ENCODE measurements around the gene MINDY1.

Gene MINDY1

DNA sequence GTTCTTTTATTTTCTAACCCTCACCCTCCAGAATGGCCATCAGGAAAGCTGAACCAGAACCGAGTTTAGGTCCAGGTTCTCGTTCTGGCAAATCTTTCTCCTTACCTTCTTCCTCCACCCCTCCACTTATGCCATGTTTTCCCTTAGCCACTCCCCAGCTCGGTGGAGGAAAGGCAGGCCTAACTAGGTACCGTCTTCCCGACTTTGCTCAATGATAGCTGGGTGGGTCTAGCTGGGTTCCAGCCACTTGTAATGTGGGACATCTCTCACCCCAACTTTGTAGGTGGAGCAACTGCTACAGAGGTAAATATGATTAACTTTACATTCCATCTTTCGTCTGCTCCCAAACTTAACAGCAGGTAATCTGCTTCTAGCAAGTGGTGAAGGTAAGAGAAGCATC is 30.3 kb upstream of the MINDY1 start:
- TF ChIP-seq, protein P1, sequence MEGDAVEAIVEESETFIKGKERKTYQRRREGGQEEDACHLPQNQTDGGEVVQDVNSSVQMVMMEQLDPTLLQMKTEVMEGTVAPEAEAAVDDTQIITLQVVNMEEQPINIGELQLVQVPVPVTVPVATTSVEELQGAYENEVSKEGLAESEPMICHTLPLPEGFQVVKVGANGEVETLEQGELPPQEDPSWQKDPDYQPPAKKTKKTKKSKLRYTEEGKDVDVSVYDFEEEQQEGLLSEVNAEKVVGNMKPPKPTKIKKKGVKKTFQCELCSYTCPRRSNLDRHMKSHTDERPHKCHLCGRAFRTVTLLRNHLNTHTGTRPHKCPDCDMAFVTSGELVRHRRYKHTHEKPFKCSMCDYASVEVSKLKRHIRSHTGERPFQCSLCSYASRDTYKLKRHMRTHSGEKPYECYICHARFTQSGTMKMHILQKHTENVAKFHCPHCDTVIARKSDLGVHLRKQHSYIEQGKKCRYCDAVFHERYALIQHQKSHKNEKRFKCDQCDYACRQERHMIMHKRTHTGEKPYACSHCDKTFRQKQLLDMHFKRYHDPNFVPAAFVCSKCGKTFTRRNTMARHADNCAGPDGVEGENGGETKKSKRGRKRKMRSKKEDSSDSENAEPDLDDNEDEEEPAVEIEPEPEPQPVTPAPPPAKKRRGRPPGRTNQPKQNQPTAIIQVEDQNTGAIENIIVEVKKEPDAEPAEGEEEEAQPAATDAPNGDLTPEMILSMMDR (conservative IDR thresholded peaks at IDR 0.05; ENCODE audit: control insufficient read depth, insufficient read depth, low read depth, low read length) = no peak
- no peak for DNase-seq (ENCODE audit: low read depth)
- H3K4me3 ChIP-seq (ENCODE audit: control insufficient read depth, low read depth, low read length) = no peak overlapping the region

DNA sequence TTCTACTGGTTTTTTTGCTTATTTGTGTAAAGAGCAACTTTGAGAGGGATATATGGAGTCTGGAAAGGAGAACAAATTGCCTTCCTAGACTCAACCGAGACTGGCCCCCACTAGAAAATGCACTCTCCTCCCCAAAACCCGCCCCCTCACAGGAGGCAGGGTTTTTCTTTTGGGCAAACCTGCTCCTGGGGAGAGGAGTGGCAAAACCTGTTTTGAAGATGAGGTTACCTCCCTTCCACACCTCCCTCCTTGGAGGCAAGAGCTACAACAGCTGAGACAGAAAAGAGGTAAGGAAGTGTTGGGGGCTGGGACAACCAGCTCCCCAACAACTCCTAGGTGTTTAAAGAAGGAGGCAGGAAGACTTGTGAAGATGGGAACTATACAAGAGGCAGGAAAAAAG is 29.7 kb upstream of the MINDY1 start, which contains the start of gene BNIPL:
Gene BNIPL (plus strand): TSS at position 231 of the 400 bp plus-strand sequence. CDS start 140 bp downstream, at position 371.
- H3K4me3 ChIP-seq (ENCODE audit: control insufficient read depth, low read depth, low read length) = no peak within 1 kb of the TSS
- no peak for DNase-seq (ENCODE audit: low read depth)
- TF ChIP-seq, protein P1 (conservative IDR thresholded peaks at IDR 0.05; ENCODE audit: control insufficient read depth, insufficient read depth, low read depth, low read length) = no peak

DNA sequence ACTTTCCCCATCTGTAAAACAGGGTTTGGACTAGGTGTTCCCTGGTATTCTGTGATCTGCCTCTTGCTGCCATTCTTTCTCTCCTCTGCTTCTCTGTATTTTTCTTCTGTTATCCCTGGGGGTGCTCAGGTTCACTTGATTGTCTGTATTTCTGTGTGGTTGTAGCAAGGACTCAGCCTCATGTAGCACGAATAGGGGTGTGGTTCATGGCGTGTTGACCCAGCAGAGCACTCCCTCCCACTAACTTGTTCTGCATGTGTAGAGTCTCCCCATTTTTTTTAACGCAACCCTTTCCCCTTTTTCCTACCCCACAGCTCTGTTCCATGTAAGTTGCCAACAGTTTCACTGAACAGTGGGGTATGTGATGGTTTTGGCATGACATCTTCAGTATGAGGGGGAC is 28.5 kb upstream of the MINDY1 start:
- DNase-seq (ENCODE audit: low read depth) = no peak
- TF ChIP-seq, protein P1 (conservative IDR thresholded peaks at IDR 0.05; ENCODE audit: control insufficient read depth, insufficient read depth, low read depth, low read length) = no peak
- H3K4me3 ChIP-seq (ENCODE audit: control insufficient read depth, low read depth, low read length) = no peak overlapping the region

DNA sequence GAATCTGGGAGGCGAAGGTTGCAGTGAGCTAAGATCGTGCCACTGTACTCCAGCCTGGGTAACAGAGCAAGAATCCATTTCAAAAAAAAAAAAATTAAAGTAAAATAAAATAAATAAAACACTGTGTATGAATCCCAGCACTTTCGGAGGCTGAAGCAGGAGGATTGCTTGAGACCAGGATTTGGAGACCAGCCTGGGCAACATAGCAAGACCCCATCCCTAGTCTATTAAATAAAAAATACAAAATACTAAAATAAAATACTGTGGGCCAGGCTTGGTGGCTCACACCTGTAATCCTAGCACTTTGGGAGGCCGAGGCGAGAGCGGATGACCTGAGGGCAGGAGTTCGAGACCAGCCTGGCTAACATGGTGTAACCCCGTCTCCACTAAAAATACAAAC is 25.5 kb upstream of the MINDY1 start:
- DNase-seq (ENCODE audit: low read depth) = no peak
- no peak overlapping the region for H3K4me3 ChIP-seq (ENCODE audit: control insufficient read depth, low read depth, low read length)
- TF ChIP-seq, protein P1 (conservative IDR thresholded peaks at IDR 0.05; ENCODE audit: control insufficient read depth, insufficient read depth, low read depth, low read length) = no peak

DNA sequence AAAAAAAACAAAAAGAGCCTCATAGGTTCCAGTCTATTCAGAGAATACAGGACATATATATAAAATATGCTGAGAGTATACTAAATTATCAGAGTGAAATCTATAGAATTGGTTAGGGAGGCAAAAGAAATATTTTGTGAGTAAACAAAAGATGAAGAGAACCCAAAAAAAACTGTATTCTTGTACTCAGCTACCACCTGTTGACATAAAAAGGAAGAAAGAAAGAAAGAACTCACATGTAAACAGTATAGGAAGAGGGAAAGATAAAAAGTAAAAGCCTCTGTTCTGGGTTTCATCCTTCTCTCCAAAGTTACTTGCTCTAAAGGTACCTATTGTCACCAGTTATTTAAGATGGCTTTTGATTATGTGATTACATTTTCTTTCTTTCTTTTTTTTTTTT is 19.8 kb upstream of the MINDY1 start:
- TF ChIP-seq, protein P1 (conservative IDR thresholded peaks at IDR 0.05; ENCODE audit: control insufficient read depth, insufficient read depth, low read depth, low read length) = no peak
- no peak overlapping the region for H3K4me3 ChIP-seq (ENCODE audit: control insufficient read depth, low read depth, low read length)
- DNase-seq (ENCODE audit: low read depth) = no peak

DNA sequence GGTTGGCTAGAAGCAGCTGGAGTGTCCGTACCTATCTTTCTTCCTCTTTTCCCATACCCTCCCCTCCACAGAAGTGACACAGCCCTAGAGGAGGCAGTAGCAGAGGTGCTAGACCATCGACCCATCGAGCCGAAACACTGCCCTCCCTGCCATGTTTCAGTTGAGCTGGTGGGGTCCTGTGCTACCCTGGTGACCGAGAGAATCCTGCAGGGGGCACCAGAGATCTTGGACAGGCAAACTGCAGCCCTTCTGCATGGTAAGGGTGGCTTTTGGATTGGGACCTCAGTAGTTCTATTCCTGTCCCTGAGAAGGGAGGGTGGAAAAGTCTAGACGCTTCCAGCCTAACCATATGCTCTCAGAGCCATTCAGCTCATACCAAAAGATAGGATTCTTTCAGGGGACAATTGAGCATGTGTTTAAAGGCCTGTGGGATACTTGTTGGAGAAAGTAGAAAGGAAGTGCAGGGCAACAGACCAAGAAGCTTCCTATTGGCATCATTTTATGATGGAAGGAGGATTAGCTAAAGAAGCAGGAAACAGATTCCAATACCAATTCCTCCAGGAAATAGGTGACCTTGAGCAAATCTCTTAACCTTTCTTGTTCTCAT is 17.9 kb upstream of the MINDY1 start:
- peak; percentile 72 for DNase-seq (ENCODE audit: low read depth)
- TF ChIP-seq, protein P1 (conservative IDR thresholded peaks at IDR 0.05; ENCODE audit: control insufficient read depth, insufficient read depth, low read depth, low read length) = peak; percentile 82
- H3K4me3 ChIP-seq (ENCODE audit: control insufficient read depth, low read depth, low read length) = no peak overlapping the region

DNA sequence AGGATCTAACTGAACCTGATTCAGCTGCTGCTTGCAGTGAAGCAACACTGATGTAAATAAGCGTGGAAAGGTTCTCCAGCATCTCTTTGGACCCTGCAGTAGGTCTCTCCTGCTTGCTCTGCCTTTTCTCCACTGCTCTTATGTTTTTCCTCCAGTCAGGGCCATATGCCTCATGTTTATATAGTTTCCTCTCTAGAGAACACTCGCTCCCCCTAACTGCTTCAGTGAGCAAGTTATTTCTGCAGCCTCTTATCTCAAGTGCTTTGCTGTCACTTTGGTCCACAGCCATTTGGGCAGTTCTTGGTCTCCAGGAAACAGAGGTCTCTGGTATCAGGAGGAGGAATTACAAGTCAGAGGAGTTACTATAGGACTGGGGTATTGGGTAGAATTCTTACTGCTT is 6.8 kb upstream of the MINDY1 start:
- DNase-seq (ENCODE audit: low read depth) = no peak
- no peak overlapping the region for H3K4me3 ChIP-seq (ENCODE audit: control insufficient read depth, low read depth, low read length)
- TF ChIP-seq, protein P1 (conservative IDR thresholded peaks at IDR 0.05; ENCODE audit: control insufficient read depth, insufficient read depth, low read depth, low read length) = no peak
